ENCODE measurements around the gene MAP3K9. TPM values are rescaled to one million over a fixed set of nuclear protein-coding genes. Genes with fewer than 3 reads are reported as not detected.
A peak's percentile ranks its signal among the peaks of the same experiment; 100 is the strongest.

MAP3K9 gene
- total RNA-seq, 1 donor from 2014 or later = 3.0 TPM

DNA sequence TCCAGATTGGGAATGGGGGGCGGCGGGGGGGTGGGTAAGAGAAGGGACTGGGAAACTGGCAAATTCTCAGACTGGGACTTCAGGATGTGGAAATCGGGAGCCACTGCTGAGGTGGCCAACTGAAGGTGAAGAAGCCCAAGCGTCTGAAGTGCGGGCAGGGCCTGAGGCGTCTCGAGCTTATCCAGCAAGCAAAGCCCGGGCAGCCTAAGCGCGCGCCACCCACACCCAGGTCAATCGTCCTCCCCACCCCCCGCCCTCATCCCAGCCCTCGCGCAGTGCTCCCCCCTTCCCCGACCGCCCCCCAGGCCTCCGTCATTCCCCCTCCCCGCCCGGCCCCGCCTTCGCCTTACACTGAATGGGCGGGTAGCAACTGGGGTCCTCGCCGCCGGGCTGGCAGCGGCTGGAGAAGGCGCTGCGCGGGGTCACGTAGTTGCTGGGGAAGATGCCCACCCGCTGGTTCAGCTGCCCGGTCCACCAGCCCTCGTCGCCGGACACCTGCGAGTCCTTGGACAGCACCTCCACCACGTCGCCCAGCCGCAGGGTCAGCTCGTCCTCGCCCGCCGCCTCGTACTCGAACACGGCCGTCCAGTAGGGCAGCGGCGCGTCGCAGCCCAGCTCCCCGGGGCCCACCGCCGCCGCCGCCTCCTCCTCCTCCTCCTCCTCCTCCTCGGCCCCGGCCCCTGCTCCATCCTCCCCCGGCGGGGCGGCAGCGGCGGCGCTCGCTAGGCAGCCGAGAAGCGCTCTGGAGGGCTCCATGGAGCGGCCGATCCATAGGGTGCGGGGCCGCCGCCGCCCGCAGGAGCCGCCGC is 693 bp downstream of the MAP3K9 start:
- Mint-ChIP-seq H3K9me3 (ENCODE audit: low read depth) (no peaks in the 10 kb centered on the region), H3K4me1 (ENCODE audit: low read depth) (peaks cover 11% of the 10 kb centered on the region), H3K4me3 (ENCODE audit: unreplicated experiment) (peak overlapping the region; percentile 70), H3K27ac (ENCODE audit: unreplicated experiment) (no peak overlapping the region), H3K27me3 (ENCODE audit: low read depth) (peaks cover 10% of the 10 kb centered on the region), H3K36me3 (ENCODE audit: low read depth) (no peaks in the 10 kb centered on the region)
- peak; percentile 93 for DNase-seq (ENCODE audit: low spot score)
- peak; percentile 25 for TF ChIP-seq CTCF (IDR thresholded peaks at IDR 0.05)

DNA sequence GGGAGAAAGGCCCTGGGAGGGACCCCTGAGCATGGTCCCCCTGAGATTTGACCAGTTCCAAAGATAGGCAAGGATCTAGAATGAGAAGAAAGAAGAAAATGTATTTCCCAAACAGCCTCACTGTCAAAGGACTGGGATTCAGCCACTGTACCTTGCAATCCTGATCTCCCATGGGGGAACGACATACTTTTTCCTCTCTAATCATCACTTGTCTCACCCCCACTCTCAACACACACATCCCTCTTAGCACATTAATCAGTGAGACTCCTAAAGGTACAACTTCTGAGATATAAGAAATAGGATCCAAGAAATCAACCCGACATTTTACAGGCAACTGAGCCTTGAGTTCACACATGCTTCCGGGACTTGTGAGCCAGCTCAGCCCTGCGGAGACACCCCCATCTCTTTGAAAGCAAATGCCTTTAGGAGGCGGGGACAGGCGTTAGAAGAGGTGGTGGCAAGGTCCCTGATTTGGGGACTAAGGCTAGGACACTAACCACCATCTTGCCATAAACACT is 1.4 kb downstream of the MAP3K9 start:
- Mint-ChIP-seq H3K27me3 (ENCODE audit: low read depth) (peaks cover 10% of the 10 kb centered on the region), H3K4me1 (ENCODE audit: low read depth) (peaks cover 11% of the 10 kb centered on the region), H3K36me3 (ENCODE audit: low read depth) (no peaks in the 10 kb centered on the region), H3K4me3 (ENCODE audit: unreplicated experiment) (peak overlapping the region; percentile 70), H3K9me3 (ENCODE audit: low read depth) (no peaks in the 10 kb centered on the region), H3K27ac (ENCODE audit: unreplicated experiment) (peak overlapping the region; percentile 52)
- no peak for TF ChIP-seq CTCF (IDR thresholded peaks at IDR 0.05)
- DNase-seq (ENCODE audit: low spot score) = no peak

GRCh38 chr14:70804556-70805162 is 4.7 kb downstream of the MAP3K9 start:
- peaks cover 4% of the 10 kb centered on the region for H3K36me3 Mint-ChIP-seq (ENCODE audit: low read depth)
- DNase-seq (ENCODE audit: low spot score) = no peak
- H3K4me1 Mint-ChIP-seq (ENCODE audit: low read depth) = peaks cover 4% of the 10 kb centered on the region
- no peaks in the 10 kb centered on the region for H3K9me3 Mint-ChIP-seq (ENCODE audit: low read depth)
- peaks cover 10% of the 10 kb centered on the region for H3K27me3 Mint-ChIP-seq (ENCODE audit: low read depth)
- no peak for TF ChIP-seq CTCF (IDR thresholded peaks at IDR 0.05)
- H3K27ac Mint-ChIP-seq (ENCODE audit: unreplicated experiment) = no peak overlapping the region
- H3K4me3 Mint-ChIP-seq (ENCODE audit: unreplicated experiment) = no peak overlapping the region

DNA sequence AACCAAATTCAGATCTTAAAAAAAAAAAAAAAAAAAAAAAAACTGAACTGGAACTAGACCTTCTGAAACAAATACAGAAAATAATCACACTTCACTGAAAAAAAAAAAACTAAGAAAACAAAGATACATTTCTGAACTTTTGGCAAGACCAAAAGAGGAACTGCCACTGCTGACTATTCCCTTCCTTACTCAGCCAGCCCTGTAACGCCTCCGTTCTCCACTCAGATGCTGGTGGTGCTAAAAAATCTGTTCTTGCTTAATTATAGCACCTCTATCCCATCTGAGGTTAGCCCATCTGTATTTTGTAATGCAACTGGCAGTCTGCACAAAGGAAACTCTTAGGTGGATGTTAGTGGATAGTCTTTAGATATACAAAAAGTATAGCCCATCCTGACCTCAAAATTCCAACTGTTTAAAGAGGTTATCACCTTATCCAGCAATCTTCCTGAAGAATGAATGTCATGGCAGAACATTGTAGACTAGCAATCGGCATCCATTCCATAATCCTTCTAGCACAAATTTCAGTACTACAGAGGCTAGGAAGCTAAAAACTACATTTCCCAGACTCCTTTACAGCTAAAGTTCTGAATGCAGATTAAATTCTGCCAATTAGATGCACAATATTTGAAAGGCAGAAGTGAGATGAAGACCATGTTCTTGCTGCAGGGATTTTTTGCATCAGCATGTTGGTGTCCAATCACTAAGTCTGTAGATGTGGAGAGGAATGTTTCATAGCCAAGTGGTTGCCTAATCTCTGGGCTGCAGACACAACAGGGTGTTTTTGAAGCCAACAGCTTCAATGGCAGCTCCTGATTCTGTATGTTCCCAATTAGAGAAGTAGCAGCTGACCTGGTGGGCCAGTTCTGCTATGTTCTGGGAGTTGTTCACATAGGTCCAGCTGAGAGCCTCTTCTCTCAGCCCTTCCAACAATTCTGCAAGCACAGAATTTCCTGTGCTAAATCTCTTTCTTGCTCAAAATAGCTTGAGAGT is 5.7 kb downstream of the MAP3K9 start:
- Mint-ChIP-seq H3K4me1 (ENCODE audit: low read depth) (peaks cover 4% of the 10 kb centered on the region), H3K27ac (ENCODE audit: unreplicated experiment) (no peak overlapping the region), H3K4me3 (ENCODE audit: unreplicated experiment) (no peak overlapping the region), H3K27me3 (ENCODE audit: low read depth) (peaks cover 10% of the 10 kb centered on the region), H3K36me3 (ENCODE audit: low read depth) (peaks cover 4% of the 10 kb centered on the region), H3K9me3 (ENCODE audit: low read depth) (no peaks in the 10 kb centered on the region)
- TF ChIP-seq CTCF (IDR thresholded peaks at IDR 0.05) = no peak
- DNase-seq (ENCODE audit: low spot score) = no peak
